K562 (cell line): Measurements from ENCODE around the gene FASN. TPM values are rescaled to one million over a fixed set of nuclear protein-coding genes. Genes with fewer than 3 reads are reported as not detected.

Source experiments
- DIDO1 ChIP-seq: fragments of 450-650 bp; IDR thresholded peaks from 2 replicates; pipeline ENCODE4 v1.6.1; 2016; ENCODE audit warnings: low read depth, missing biosample characterization, missing genetic modification characterization
- ETV6 ChIP-seq, 3 experiments: fragments of 150-350 bp in 1 of 3; sonication (generic) in 1 of 3; formaldehyde crosslinking in 1 of 3; IDR thresholded peaks; 2 replicates each; pipeline versions ENCODE4 v1.6.1 to v1.8.0; 2014 to 2022; ENCODE audit warnings: borderline replicate concordance in 2 of 3, low read depth in 2 of 3, antibody characterized with exemption in 1 of 3, low read length in 1 of 3, mild to moderate bottlenecking in 1 of 3, missing genetic modification reagents in 1 of 3
- FOXP4 ChIP-seq: sonication (generic); formaldehyde crosslinking; IDR thresholded peaks from 2 replicates; pipeline ENCODE4 v1.8.0; 2022; ENCODE audit warnings: mild to moderate bottlenecking, missing genetic modification reagents, borderline replicate concordance
- GABPB2 ChIP-seq: fragments of 250-450 bp; sonication (Bioruptor Pico); conservative IDR thresholded peaks from 2 replicates; pipeline ENCODE4 v1.5.1; 2021; ENCODE audit warnings: mild to moderate bottlenecking
- KLF16 ChIP-seq: IDR thresholded peaks from 2 replicates; pipeline ENCODE4 v1.6.1; 2016; ENCODE audit warnings: antibody characterized with exemption
- MXD1 ChIP-seq: fragments of 250-450 bp; sonication (Bioruptor Pico); IDR thresholded peaks from 2 replicates; pipeline ENCODE4 v1.8.0; 2021; ENCODE audit warnings: borderline replicate concordance, mild to moderate bottlenecking, moderate library complexity; ENCODE audit not compliant: poor library complexity, severe bottlenecking
- SAFB ChIP-seq: fragments of 200-400 bp; formaldehyde crosslinking; IDR thresholded peaks from 2 replicates; pipeline ENCODE4 v1.6.1; 2017; ENCODE audit warnings: low read depth, low read length, borderline replicate concordance
- SMARCC2 ChIP-seq: fragments of 450-650 bp; IDR thresholded peaks from 2 replicates; pipeline ENCODE4 v1.6.1; 2017; ENCODE audit warnings: antibody characterized with exemption, moderate library complexity, mild to moderate bottlenecking, low read depth
- TEAD2 ChIP-seq: fragments of 450-650 bp; IDR thresholded peaks from 2 replicates; pipeline ENCODE4 v1.6.1; 2016; ENCODE audit warnings: missing genetic modification characterization, control low read depth, missing compliant biosample characterization
- ZNF592 ChIP-seq: fragments of 450-650 bp; IDR thresholded peaks from 2 replicates; pipeline ENCODE4 v1.6.1; 2017; ENCODE audit warnings: antibody characterized with exemption, mild to moderate bottlenecking
- ZNF79 ChIP-seq: fragments of 250-450 bp; sonication (Bioruptor Pico); IDR thresholded peaks from 2 replicates; pipeline ENCODE4 v1.4.0; 2020; ENCODE audit warnings: low read depth, mild to moderate bottlenecking, moderate library complexity
- polyA plus RNA-seq, 8 experiments: library from polyadenylated mRNA; depleted of rRNA in 4 of 8; stranded (reverse) in 5 of 8; unstranded in 3 of 8; fragments of >200 nt; fragmentation: Nextera tagmentation in 2 of 8; fragmentation: Illumina TruSeq in 1 of 8; extraction: Ambion mirVana in 2 of 8; extraction: Trizol in 1 of 8; gene quantifications; 2 replicates each; pipeline versions ENCODE4 v1.2.1 to v1.2.3, GENCODE V29; 2011 to 2014; ENCODE audit warnings: inconsistent platforms in 1 of 8, missing spikeins in 1 of 8
- total RNA-seq, 7 experiments: library from RNA; depleted of rRNA in 6 of 7; stranded (reverse); fragments of >200 nt in 6 of 7; fragmentation: Illumina TruSeq in 2 of 7; extraction: Trizol in 2 of 7; gene quantifications; 2 replicates each; pipeline versions ENCODE4 v1.2.1 to v1.2.3, GENCODE V29; 2011 to 2021; ENCODE audit warnings: low replicate concordance in 1 of 7
- TF ChIP-seq, protein P1 (sequence below): sonication (generic); formaldehyde crosslinking; IDR thresholded peaks from 2 replicates; pipeline ENCODE4 v1.8.1; 2023; ENCODE audit warnings: mild to moderate bottlenecking, missing genetic modification reagents, moderate library complexity
- TF ChIP-seq, protein P2 (sequence below): IDR thresholded peaks from 2 replicates; pipeline ENCODE4 v1.6.1; 2011; ENCODE audit warnings: borderline replicate concordance, low read depth, mild to moderate bottlenecking, moderate library complexity, low read length; ENCODE audit not compliant: insufficient read depth, poor library complexity, severe bottlenecking
- TF ChIP-seq, protein P3 (sequence below), 2 experiments: fragments of 450-650 bp; conservative IDR thresholded peaks; 2 replicates each; pipeline ENCODE4 v1.6.1; 2017; ENCODE audit warnings: mild to moderate bottlenecking in 2 of 2, moderate library complexity in 2 of 2

FASN gene
- total and polyA plus RNA-seq, 9 of the 15 experiments (the other 6 are each of a cell fraction or from before 2014, with no cell fraction given): 0.15 to 663 (median 49.9) TPM

- TF ChIP-seq, protein P1, sequence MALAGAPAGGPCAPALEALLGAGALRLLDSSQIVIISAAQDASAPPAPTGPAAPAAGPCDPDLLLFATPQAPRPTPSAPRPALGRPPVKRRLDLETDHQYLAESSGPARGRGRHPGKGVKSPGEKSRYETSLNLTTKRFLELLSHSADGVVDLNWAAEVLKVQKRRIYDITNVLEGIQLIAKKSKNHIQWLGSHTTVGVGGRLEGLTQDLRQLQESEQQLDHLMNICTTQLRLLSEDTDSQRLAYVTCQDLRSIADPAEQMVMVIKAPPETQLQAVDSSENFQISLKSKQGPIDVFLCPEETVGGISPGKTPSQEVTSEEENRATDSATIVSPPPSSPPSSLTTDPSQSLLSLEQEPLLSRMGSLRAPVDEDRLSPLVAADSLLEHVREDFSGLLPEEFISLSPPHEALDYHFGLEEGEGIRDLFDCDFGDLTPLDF: 0 out of 2 replicates have a peak, but pooled peaks have one; percentile 10
- TF ChIP-seq MXD1 (CRISPR knock-in tag): no peak
- no peak for TF ChIP-seq FOXP4 (CRISPR knock-in tag)
- no peak for TF ChIP-seq SMARCC2
- TF ChIP-seq, protein P2, sequence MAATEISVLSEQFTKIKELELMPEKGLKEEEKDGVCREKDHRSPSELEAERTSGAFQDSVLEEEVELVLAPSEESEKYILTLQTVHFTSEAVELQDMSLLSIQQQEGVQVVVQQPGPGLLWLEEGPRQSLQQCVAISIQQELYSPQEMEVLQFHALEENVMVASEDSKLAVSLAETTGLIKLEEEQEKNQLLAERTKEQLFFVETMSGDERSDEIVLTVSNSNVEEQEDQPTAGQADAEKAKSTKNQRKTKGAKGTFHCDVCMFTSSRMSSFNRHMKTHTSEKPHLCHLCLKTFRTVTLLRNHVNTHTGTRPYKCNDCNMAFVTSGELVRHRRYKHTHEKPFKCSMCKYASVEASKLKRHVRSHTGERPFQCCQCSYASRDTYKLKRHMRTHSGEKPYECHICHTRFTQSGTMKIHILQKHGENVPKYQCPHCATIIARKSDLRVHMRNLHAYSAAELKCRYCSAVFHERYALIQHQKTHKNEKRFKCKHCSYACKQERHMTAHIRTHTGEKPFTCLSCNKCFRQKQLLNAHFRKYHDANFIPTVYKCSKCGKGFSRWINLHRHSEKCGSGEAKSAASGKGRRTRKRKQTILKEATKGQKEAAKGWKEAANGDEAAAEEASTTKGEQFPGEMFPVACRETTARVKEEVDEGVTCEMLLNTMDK: peak; percentile 27
- TF ChIP-seq TEAD2 (tag): no peak
- TF ChIP-seq GABPB2: no peak
- no peak for TF ChIP-seq ZNF592
- no peak for TF ChIP-seq DIDO1 (tag)
- TF ChIP-seq SAFB: no peak
- TF ChIP-seq KLF16: no peak
- TF ChIP-seq ZNF79 (CRISPR knock-in tag): no peak
- no peak for TF ChIP-seq ETV6 (IDR thresholded peaks at IDR 0.05; ENCODE audit: borderline replicate concordance in 1 of 2, low read depth in 2 of 2, low read length in 1 of 2)
- TF ChIP-seq ETV6 (CRISPR knock-in tag; IDR thresholded peaks at IDR 0.05; ENCODE audit: borderline replicate concordance): no peak
- TF ChIP-seq, protein P3, sequence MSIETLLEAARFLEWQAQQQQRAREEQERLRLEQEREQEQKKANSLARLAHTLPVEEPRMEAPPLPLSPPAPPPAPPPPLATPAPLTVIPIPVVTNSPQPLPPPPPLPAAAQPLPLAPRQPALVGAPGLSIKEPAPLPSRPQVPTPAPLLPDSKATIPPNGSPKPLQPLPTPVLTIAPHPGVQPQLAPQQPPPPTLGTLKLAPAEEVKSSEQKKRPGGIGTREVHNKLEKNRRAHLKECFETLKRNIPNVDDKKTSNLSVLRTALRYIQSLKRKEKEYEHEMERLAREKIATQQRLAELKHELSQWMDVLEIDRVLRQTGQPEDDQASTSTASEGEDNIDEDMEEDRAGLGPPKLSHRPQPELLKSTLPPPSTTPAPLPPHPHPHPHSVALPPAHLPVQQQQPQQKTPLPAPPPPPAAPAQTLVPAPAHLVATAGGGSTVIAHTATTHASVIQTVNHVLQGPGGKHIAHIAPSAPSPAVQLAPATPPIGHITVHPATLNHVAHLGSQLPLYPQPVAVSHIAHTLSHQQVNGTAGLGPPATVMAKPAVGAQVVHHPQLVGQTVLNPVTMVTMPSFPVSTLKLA (conservative IDR thresholded peaks at IDR 0.05): peak in 1 of 2 experiments; percentile 69; a peak in 2 of 4 replicates
These were observed 32.8 kb downstream of the FASN start (continued) for GRCh38 chr17:82065193-82065637.
